Measurements from ENCODE around the gene MAP2. TPM values are rescaled to one million over a fixed set of nuclear protein-coding genes. Genes with fewer than 3 reads are reported as not detected.

MAP2 gene
- total RNA-seq, 1 donor from 2014 or later: 8.2 TPM

GRCh38 chr2:209387389-209387788 lies 36.5 kb upstream of the MAP2 start:
- Histone ChIP-seq H3K4me3 (ENCODE audit: low read depth, low read length) (no peak overlapping the region), H3K36me3 (ENCODE audit: control insufficient read depth, insufficient read depth, low read length) (no peaks in the 10 kb centered on the region), H3K27me3 (ENCODE audit: control insufficient read depth, insufficient read depth, low read length) (no peaks in the 10 kb centered on the region)
- TF ChIP-seq CTCF (IDR thresholded peaks at IDR 0.05; ENCODE audit: insufficient read depth, low read length, severe bottlenecking): no peak
- FAIRE-seq: no peak
- DNase-seq (ENCODE audit: low read depth): no peak

GRCh38 chr2:209388446-209389037 lies 35.3 kb upstream of the MAP2 start:
- no peaks in the 10 kb centered on the region for H3K36me3 ChIP-seq (ENCODE audit: control insufficient read depth, insufficient read depth, low read length)
- DNase-seq (ENCODE audit: low read depth) (no peak), FAIRE-seq (no peak)
- H3K27me3 ChIP-seq (ENCODE audit: control insufficient read depth, insufficient read depth, low read length): no peaks in the 10 kb centered on the region
- H3K4me3 ChIP-seq (ENCODE audit: low read depth, low read length): no peak overlapping the region
- no peak for TF ChIP-seq CTCF (IDR thresholded peaks at IDR 0.05; ENCODE audit: insufficient read depth, low read length, severe bottlenecking)

- no peak for FAIRE-seq
- Histone ChIP-seq H3K4me3 (ENCODE audit: low read depth, low read length) (no peak overlapping the region), H3K27me3 (ENCODE audit: control insufficient read depth, insufficient read depth, low read length) (no peaks in the 10 kb centered on the region)
Observed at GRCh38 chr2:209389171-209389618, 34.7 kb upstream of the MAP2 start.

GRCh38 chr2:209390839-209391238 lies 33.0 kb upstream of the MAP2 start:
- no peak overlapping the region for H3K4me3 ChIP-seq (ENCODE audit: low read depth, low read length)

More at GRCh38 chr2:209389171-209389618, 34.7 kb upstream of the MAP2 start:
- no peak for TF ChIP-seq CTCF (IDR thresholded peaks at IDR 0.05; ENCODE audit: insufficient read depth, low read length, severe bottlenecking)
- no peaks in the 10 kb centered on the region for H3K36me3 ChIP-seq (ENCODE audit: control insufficient read depth, insufficient read depth, low read length)
- no peak for DNase-seq (ENCODE audit: low read depth)

GRCh38 chr2:209391776-209392401 lies 32.0 kb upstream of the MAP2 start:
- no peak overlapping the region for H3K4me3 ChIP-seq (ENCODE audit: low read depth, low read length)
- no peaks in the 10 kb centered on the region for H3K27me3 ChIP-seq (ENCODE audit: control insufficient read depth, insufficient read depth, low read length)
- TF ChIP-seq CTCF (IDR thresholded peaks at IDR 0.05; ENCODE audit: insufficient read depth, low read length, severe bottlenecking): no peak
- H3K36me3 ChIP-seq (ENCODE audit: control insufficient read depth, insufficient read depth, low read length): no peaks in the 10 kb centered on the region
- FAIRE-seq (peak; percentile 96), DNase-seq (ENCODE audit: low read depth) (peak; percentile 78)

More at GRCh38 chr2:209390839-209391238, 33.0 kb upstream of the MAP2 start:
- TF ChIP-seq CTCF (IDR thresholded peaks at IDR 0.05; ENCODE audit: insufficient read depth, low read length, severe bottlenecking): no peak
- H3K27me3 ChIP-seq (ENCODE audit: control insufficient read depth, insufficient read depth, low read length): no peaks in the 10 kb centered on the region
- FAIRE-seq (no peak), DNase-seq (ENCODE audit: low read depth) (no peak)
- no peaks in the 10 kb centered on the region for H3K36me3 ChIP-seq (ENCODE audit: control insufficient read depth, insufficient read depth, low read length)

All from bronchial epithelial cell (primary cell).